Neural progenitor cell (in vitro differentiated cells): ENCODE data around the gene KRTAP5-4.

ENCODE experiments used
- CTCF ChIP-seq: fragments of 200-600 bp; sonication (generic); IDR thresholded peaks from 2 replicates; pipeline ENCODE4 v1.5.1; 2017; ENCODE audit warnings: antibody characterized with exemption, mild to moderate bottlenecking
- EZH2 ChIP-seq: fragments of 200-600 bp; sonication (generic); IDR thresholded peaks from 2 replicates; pipeline ENCODE4 v1.6.1; 2017; ENCODE audit warnings: antibody characterized with exemption, mild to moderate bottlenecking, moderate library complexity
- EZH2phosphoT487 ChIP-seq: fragments of 200-600 bp; sonication (generic); IDR thresholded peaks from 2 replicates; pipeline ENCODE4 v1.6.1; 2017; ENCODE audit warnings: antibody characterized with exemption

GRCh38 chr11:1576825-1577224 is 45.1 kb downstream of the KRTAP5-4 start:
- TF ChIP-seq CTCF = no peak
- TF ChIP-seq EZH2 = no peak
- no peak for TF ChIP-seq EZH2phosphoT487
